ENCODE data around the gene GLRX5. TPM values are rescaled to one million over a fixed set of nuclear protein-coding genes. Genes with fewer than 3 reads are reported as not detected.

The GLRX5 gene
- total and polyA plus RNA-seq, 2 experiments from 2014 or later: 50.0 to 105 TPM

GRCh38 chr14:95551435-95551834 lies 16.6 kb downstream of the GLRX5 start:
- H3K9me3 ChIP-seq (ENCODE audit: low read depth): no peaks in the 10 kb centered on the region
- no peaks in the 10 kb centered on the region for H3K9me2 ChIP-seq (replicated peaks; ENCODE audit: insufficient read depth)
- H3K4me2 ChIP-seq: no peak overlapping the region
- WGBS (ENCODE audit: low lambda C conversion rate, missing lambda C conversion rate): 91% methylated on average over 1 of the region's 1 CpG
- no peaks in the 10 kb centered on the region for H3K27me3 ChIP-seq
- no peak overlapping the region for H2AFZ ChIP-seq
- TF ChIP-seq CTCF (IDR thresholded peaks at IDR 0.05; ENCODE audit: poor library complexity) (no peak), EZH2phosphoT487 (IDR thresholded peaks at IDR 0.05; ENCODE audit: low read depth, severe bottlenecking, unreplicated experiment) (no peak), EZH2 (IDR thresholded peaks at IDR 0.05; ENCODE audit: borderline replicate concordance) (no peak)
- H3K79me2 ChIP-seq: peaks cover under 1% of the 10 kb centered on the region
- no peak for DNase-seq (ENCODE audit: low spot score)
- H3K36me3 ChIP-seq (replicated peaks; ENCODE audit: insufficient read depth, low read depth): no peaks in the 10 kb centered on the region
- H4K20me1 ChIP-seq (ENCODE audit: insufficient read depth, poor library complexity, severe bottlenecking): no peaks in the 10 kb centered on the region
- no peak overlapping the region for H3K4me3 ChIP-seq
- H3K27ac ChIP-seq: no peak overlapping the region
- no peaks in the 10 kb centered on the region for H3K4me1 ChIP-seq (ENCODE audit: insufficient read depth)

DNA sequence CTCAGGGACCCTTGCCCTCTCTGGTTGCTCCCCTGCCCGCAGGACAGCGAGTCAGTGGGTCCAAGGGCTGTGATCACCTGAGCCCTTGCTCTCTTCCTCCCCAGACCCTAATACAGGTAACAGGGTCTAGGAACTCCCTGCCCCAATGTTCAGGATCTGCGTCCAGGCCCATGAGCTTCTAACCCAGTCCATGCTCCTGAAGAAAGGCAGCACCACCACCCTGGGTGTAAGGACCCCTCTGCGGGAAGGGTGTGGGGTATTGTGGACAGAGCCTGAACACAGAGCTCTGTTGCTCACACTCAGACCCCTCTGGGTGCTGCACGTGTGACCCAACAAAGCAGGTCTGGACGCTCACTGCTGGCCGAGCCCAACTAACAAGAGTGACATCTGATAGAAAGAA lies 18.3 kb downstream of the GLRX5 start:
- no peak for DNase-seq (ENCODE audit: low spot score)
- WGBS (ENCODE audit: low lambda C conversion rate, missing lambda C conversion rate): 93% methylated on average over 7 of the region's 7 CpGs
- Histone ChIP-seq H3K4me2 (no peak overlapping the region), H3K79me2 (no peaks in the 10 kb centered on the region), H3K9me3 (ENCODE audit: low read depth) (no peaks in the 10 kb centered on the region), H3K27me3 (no peaks in the 10 kb centered on the region), H3K4me1 (ENCODE audit: insufficient read depth) (no peaks in the 10 kb centered on the region), H2AFZ (no peak overlapping the region), H3K9me2 (replicated peaks; ENCODE audit: insufficient read depth) (no peaks in the 10 kb centered on the region), H4K20me1 (ENCODE audit: insufficient read depth, poor library complexity, severe bottlenecking) (no peaks in the 10 kb centered on the region), H3K4me3 (no peak overlapping the region), H3K27ac (no peak overlapping the region), H3K36me3 (replicated peaks; ENCODE audit: insufficient read depth, low read depth) (no peaks in the 10 kb centered on the region)
- TF ChIP-seq EZH2phosphoT487 (IDR thresholded peaks at IDR 0.05; ENCODE audit: low read depth, severe bottlenecking, unreplicated experiment): no peak
- no peak for TF ChIP-seq EZH2 (IDR thresholded peaks at IDR 0.05; ENCODE audit: borderline replicate concordance)
- no peak for TF ChIP-seq CTCF (IDR thresholded peaks at IDR 0.05; ENCODE audit: poor library complexity)

DNA sequence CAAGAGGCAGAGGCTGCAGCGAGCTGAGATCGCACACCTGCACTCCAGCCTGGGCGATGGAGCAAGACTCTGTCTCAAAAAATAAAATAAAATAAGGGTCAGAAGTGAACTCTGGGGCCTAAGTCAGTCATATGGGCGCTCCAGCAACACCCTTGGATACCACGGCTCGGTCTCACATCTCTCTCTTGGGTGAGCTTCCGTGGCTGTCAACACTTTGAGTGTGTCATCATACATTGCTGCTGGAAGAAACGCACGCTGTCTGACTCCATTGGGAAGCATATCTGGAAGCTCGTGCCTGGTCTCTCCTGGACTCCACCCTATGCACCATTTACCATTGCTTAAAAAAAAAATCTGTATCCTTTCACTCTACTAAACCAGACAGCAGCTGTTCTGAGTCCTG lies 20.2 kb downstream of the GLRX5 start:
- H3K27ac ChIP-seq: no peak overlapping the region
- no peaks in the 10 kb centered on the region for H3K4me1 ChIP-seq (ENCODE audit: insufficient read depth)
- H3K27me3 ChIP-seq: no peaks in the 10 kb centered on the region
- H3K4me2 ChIP-seq: no peak overlapping the region
- H3K9me2 ChIP-seq (replicated peaks; ENCODE audit: insufficient read depth): no peaks in the 10 kb centered on the region
- no peaks in the 10 kb centered on the region for H3K9me3 ChIP-seq (ENCODE audit: low read depth)
- 94% methylated on average over 10 of the region's 10 CpGs for WGBS (ENCODE audit: low lambda C conversion rate, missing lambda C conversion rate)
- DNase-seq (ENCODE audit: low spot score): no peak
- TF ChIP-seq EZH2 (IDR thresholded peaks at IDR 0.05; ENCODE audit: borderline replicate concordance) (no peak), CTCF (IDR thresholded peaks at IDR 0.05; ENCODE audit: poor library complexity) (no peak), EZH2phosphoT487 (IDR thresholded peaks at IDR 0.05; ENCODE audit: low read depth, severe bottlenecking, unreplicated experiment) (no peak)
- H3K36me3 ChIP-seq (replicated peaks; ENCODE audit: insufficient read depth, low read depth): no peaks in the 10 kb centered on the region
- no peaks in the 10 kb centered on the region for H3K79me2 ChIP-seq
- H3K4me3 ChIP-seq: no peak overlapping the region
- no peaks in the 10 kb centered on the region for H4K20me1 ChIP-seq (ENCODE audit: insufficient read depth, poor library complexity, severe bottlenecking)
- H2AFZ ChIP-seq: no peak overlapping the region

- no peak overlapping the region for H3K4me3 ChIP-seq
- H3K27ac ChIP-seq: no peak overlapping the region
- no peak for DNase-seq (ENCODE audit: low spot score)
- no peaks in the 10 kb centered on the region for H4K20me1 ChIP-seq (ENCODE audit: insufficient read depth, poor library complexity, severe bottlenecking)
- H3K4me1 ChIP-seq (ENCODE audit: insufficient read depth): no peaks in the 10 kb centered on the region
- H3K27me3 ChIP-seq: no peaks in the 10 kb centered on the region
- H3K79me2 ChIP-seq: no peaks in the 10 kb centered on the region
- no peak overlapping the region for H2AFZ ChIP-seq
- no peaks in the 10 kb centered on the region for H3K36me3 ChIP-seq (replicated peaks; ENCODE audit: insufficient read depth, low read depth)
- no peaks in the 10 kb centered on the region for H3K9me3 ChIP-seq (ENCODE audit: low read depth)
- no peaks in the 10 kb centered on the region for H3K9me2 ChIP-seq (replicated peaks; ENCODE audit: insufficient read depth)
- TF ChIP-seq EZH2 (IDR thresholded peaks at IDR 0.05; ENCODE audit: borderline replicate concordance) (no peak), EZH2phosphoT487 (IDR thresholded peaks at IDR 0.05; ENCODE audit: low read depth, severe bottlenecking, unreplicated experiment) (no peak), CTCF (IDR thresholded peaks at IDR 0.05; ENCODE audit: poor library complexity) (no peak)
- WGBS (ENCODE audit: low lambda C conversion rate, missing lambda C conversion rate): 82% methylated on average over 11 of the region's 11 CpGs
- H3K4me2 ChIP-seq: no peak overlapping the region
Measured at GRCh38 chr14:95557291-95557690, 22.4 kb downstream of the GLRX5 start.

Measured in hepatocyte (in vitro differentiated cells).